Retinal pigment epithelial cell (primary cell): ENCODE data around the gene CPEB3.

Source experiments
- DNase-seq: peaks from one replicate; pipeline ENCODE4 v3.0.0-alpha.2; 2010; ENCODE audit warnings: low read depth
- H3K4me3 ChIP-seq: 2 replicates; pipeline ENCODE4 v1.5.1; 2011; ENCODE audit warnings: mild to moderate bottlenecking, low read length, control low read depth, moderate library complexity
- CTCF ChIP-seq: conservative IDR thresholded peaks from 2 replicates; pipeline ENCODE4 v1.5.1; 2011; ENCODE audit warnings: low read depth, low read length, control low read depth, inconsistent platforms

Gene CPEB3

GRCh38 chr10:92014620-92015019 is 276.3 kb downstream of the CPEB3 start:
- H3K4me3 ChIP-seq: no peak overlapping the region
- TF ChIP-seq CTCF: no peak

GRCh38 chr10:92011560-92012214 is 279.2 kb downstream of the CPEB3 start:
- TF ChIP-seq CTCF: no peak
- no peak for DNase-seq
- no peak overlapping the region for H3K4me3 ChIP-seq

More at GRCh38 chr10:92014620-92015019, 276.3 kb downstream of the CPEB3 start:
- DNase-seq: no peak

- DNase-seq: no peak
These were observed 280.7 kb downstream of the CPEB3 start for GRCh38 chr10:92010047-92010735.

GRCh38 chr10:92009445-92009844 is 281.4 kb downstream of the CPEB3 start:
- DNase-seq: no peak
- no peak for TF ChIP-seq CTCF
- H3K4me3 ChIP-seq: no peak overlapping the region

More at GRCh38 chr10:92010047-92010735, 280.7 kb downstream of the CPEB3 start:
- TF ChIP-seq CTCF: no peak
- H3K4me3 ChIP-seq: no peak overlapping the region

- no peak for TF ChIP-seq CTCF
- H3K4me3 ChIP-seq: no peak overlapping the region
- no peak for DNase-seq
These were observed 284.9 kb downstream of the CPEB3 start for GRCh38 chr10:92005978-92006377.

GRCh38 chr10:92003258-92003657 is 287.6 kb downstream of the CPEB3 start:
- no peak for TF ChIP-seq CTCF
- no peak for DNase-seq
- no peak overlapping the region for H3K4me3 ChIP-seq

GRCh38 chr10:92001995-92002394 is 288.9 kb downstream of the CPEB3 start:
- no peak for TF ChIP-seq CTCF
- H3K4me3 ChIP-seq: no peak overlapping the region
- no peak for DNase-seq
